Measurements from ENCODE around the gene SLC6A20. TPM values are rescaled to one million over a fixed set of nuclear protein-coding genes. Genes with fewer than 3 reads are reported as not detected.

The SLC6A20 gene
- total and polyA plus RNA-seq, 2 donors = 0.42 to 2.4 TPM

- Histone ChIP-seq H3K36me3 (ENCODE audit: control insufficient read depth in 2 of 2, insufficient read depth in 2 of 2, low read length in 1 of 2) (peaks cover 33 to 72% of the 10 kb centered on the region in 2 donors), H3K4me1 (ENCODE audit: control insufficient read depth in 2 of 2, insufficient read depth in 2 of 2, low read length in 2 of 2) (no peaks in the 10 kb centered on the region), H3K9me3 (ENCODE audit: control insufficient read depth in 2 of 2, insufficient read depth in 1 of 2, low read length in 1 of 2) (no peaks in the 10 kb centered on the region), H3K4me3 (ENCODE audit: low read length in 2 of 2) (no peak overlapping the region), H3K27me3 (ENCODE audit: control insufficient read depth in 2 of 2, insufficient read depth in 1 of 2, low read length in 1 of 2) (no peaks in the 10 kb centered on the region), H3K27ac (ENCODE audit: low read depth in 1 of 2, low read length in 1 of 2) (no peak overlapping the region)
- WGBS = 77% methylated on average over 4 of the region's 4 CpGs
- DNase-seq (ENCODE audit: low read depth in 6 of 9, low spot score in 9 of 9) = no peak
Measured at GRCh38 chr3:45711931-45712330, 84.4 kb downstream of the SLC6A20 start.

GRCh38 chr3:45705839-45706808 lies 90.2 kb downstream of the SLC6A20 start:
- no peaks in the 10 kb centered on the region for H3K27me3 ChIP-seq (ENCODE audit: control insufficient read depth in 2 of 2, insufficient read depth in 1 of 2, low read length in 1 of 2)
- H3K4me3 ChIP-seq (ENCODE audit: low read length in 2 of 2) = no peak overlapping the region
- DNase-seq (ENCODE audit: low read depth in 6 of 9, low spot score in 9 of 9) = no peak
- 96% methylated on average over 2 of the region's 2 CpGs for WGBS
- no peak overlapping the region for H3K27ac ChIP-seq (ENCODE audit: low read depth in 1 of 2, low read length in 1 of 2)
- peaks cover 14 to 64% of the 10 kb centered on the region in 2 donors for H3K36me3 ChIP-seq (ENCODE audit: control insufficient read depth in 2 of 2, insufficient read depth in 2 of 2, low read length in 1 of 2)
- no peaks in the 10 kb centered on the region for H3K9me3 ChIP-seq (ENCODE audit: control insufficient read depth in 2 of 2, insufficient read depth in 1 of 2, low read length in 1 of 2)
- no peaks in the 10 kb centered on the region for H3K4me1 ChIP-seq (ENCODE audit: control insufficient read depth in 2 of 2, insufficient read depth in 2 of 2, low read length in 2 of 2)

Other genes with a start within 250 kb of the SLC6A20 start
- gene LIMD1, start 201.8 kb downstream of the SLC6A20 start, total RNA-seq = 9.9 TPM
- gene LIMD1, start 201.8 kb downstream of the SLC6A20 start, polyA plus RNA-seq = 6.7 TPM
- gene SACM1L, start 107.1 kb downstream of the SLC6A20 start, total RNA-seq = 47.2 TPM
- 58.3 TPM for gene SACM1L, start 107.1 kb downstream of the SLC6A20 start, polyA plus RNA-seq
- 191 TPM for gene LZTFL1, start 45.6 kb upstream of the SLC6A20 start, total RNA-seq
- gene LZTFL1, start 45.6 kb upstream of the SLC6A20 start, polyA plus RNA-seq = 42.8 TPM
- gene CCR9, start 90.0 kb upstream of the SLC6A20 start, total RNA-seq = 214 TPM
- 133 TPM for gene CCR9, start 90.0 kb upstream of the SLC6A20 start, polyA plus RNA-seq
- gene CXCR6, start 146.9 kb upstream of the SLC6A20 start, total RNA-seq = 10.4 TPM
- 8.5 TPM for gene CXCR6, start 146.9 kb upstream of the SLC6A20 start, polyA plus RNA-seq
- gene FYCO1, start 199.3 kb upstream of the SLC6A20 start, total RNA-seq = 7.8 TPM
- gene FYCO1, start 199.3 kb upstream of the SLC6A20 start, polyA plus RNA-seq = 8.1 TPM
- gene XCR1, start 230.9 kb upstream of the SLC6A20 start, total RNA-seq = 4.2 TPM
- gene XCR1, start 230.9 kb upstream of the SLC6A20 start, polyA plus RNA-seq = 5.7 TPM

All from thymus (tissue), 11 donors.